Sigmoid colon (tissue), 7 donors: ENCODE measurements around the gene GSTCD. TPM values are rescaled to one million over a fixed set of nuclear protein-coding genes. Genes with fewer than 3 reads are reported as not detected.
"Not testable (repeated sequence)": the region's sequence is repeated elsewhere in the genome, so short reads cannot be mapped to it uniquely, and the experiment has no call there.

Experiments used
- DNase-seq: peaks from one replicate; pipeline ENCODE4 v3.0.0-alpha.2; 2019
- H3K27ac ChIP-seq, 4 donors: fragments of 200-600 bp; sonication (generic); one replicate each; pipeline ENCODE4 v1.5.1; 2016 to 2019; ENCODE audit warnings: mild to moderate bottlenecking in 1 of 4
- H3K27me3 ChIP-seq, 3 donors: fragments of 200-600 bp; sonication (generic); one replicate each; pipeline ENCODE4 v1.5.1; 2019; ENCODE audit warnings: mild to moderate bottlenecking in 1 of 3
- H3K36me3 ChIP-seq, 4 donors: fragments of 200-600 bp; sonication (generic); one replicate each; pipeline ENCODE4 v1.5.1; 2016 to 2019
- H3K4me1 ChIP-seq, 4 donors: fragments of 200-600 bp; sonication (generic); one replicate each; pipeline ENCODE4 v1.5.1; 2017 to 2019
- H3K4me3 ChIP-seq, 4 donors: fragments of 200-600 bp; sonication (generic); one replicate each; pipeline ENCODE4 v1.5.1; 2017 to 2019; ENCODE audit warnings: mild to moderate bottlenecking in 2 of 4, moderate library complexity in 1 of 4
- H3K9me3 ChIP-seq, 4 donors: fragments of 200-600 bp in 3 of 4; sonication (generic) in 3 of 4; one replicate each; pipeline versions ENCODE4 v1.5.1 to v1.6.1; 2013 to 2019
- EP300 ChIP-seq, 4 donors: sonication (generic); formaldehyde crosslinking; IDR thresholded peaks; one replicate each; pipeline ENCODE4 v1.6.1; 2017; ENCODE audit warnings: antibody characterized with exemption in 4 of 4
- POLR2A ChIP-seq, 2 donors: fragments of 450-650 bp; IDR thresholded peaks; one replicate each; pipeline ENCODE4 v1.6.1; 2016; ENCODE audit warnings: antibody characterized with exemption in 2 of 2, mild to moderate bottlenecking in 2 of 2, moderate library complexity in 2 of 2
- POLR2AphosphoS5 ChIP-seq, 4 donors: sonication (generic); formaldehyde crosslinking; IDR thresholded peaks; one replicate each; pipeline ENCODE4 v1.6.1; 2017; ENCODE audit warnings: antibody characterized with exemption in 4 of 4
- WGBS, 2 donors: extraction: QIAGEN DNeasy Blood & Tissue Kit; methylation state at CpG; one replicate each; pipeline ENCODE4 v1.1.7; 2013; 5-methylcytosine and 5-hydroxymethylcytosine counted together
- intact Hi-C: fragments of 100-400 bp; cut with DNase I; formaldehyde crosslinking; loops from one replicate; pipeline ENCODE4 v1.15.1; 2023
- polyA plus RNA-seq, 3 donors: library from polyadenylated mRNA; stranded (reverse); fragments of 200-250 nt; gene quantifications; one replicate each; pipeline ENCODE4 v1.2.3, GENCODE V29; 2013
- total RNA-seq, 4 donors: library from RNA; depleted of rRNA; stranded (reverse); fragments of >200 nt; gene quantifications; one replicate each; pipeline ENCODE4 v1.1.0, GENCODE V29; 2016
- TF ChIP-seq, protein P1 (sequence below), 4 experiments: fragments of 450-650 bp in 3 of 4; fragments of 200-600 bp in 1 of 4; IDR thresholded peaks; one replicate each; pipeline ENCODE4 v1.5.1; 2016 to 2019; ENCODE audit warnings: antibody characterized with exemption in 4 of 4, mild to moderate bottlenecking in 3 of 4, moderate library complexity in 2 of 4
- donor health status: healthy with polysubstance abuse.
- donor health status: Bipolar disorder and iron deficiency.
- donor health status: healthy.

Gene GSTCD
- total and polyA plus RNA-seq, 7 donors = 1.8 to 16.4 (median 5.8) TPM

DNA sequence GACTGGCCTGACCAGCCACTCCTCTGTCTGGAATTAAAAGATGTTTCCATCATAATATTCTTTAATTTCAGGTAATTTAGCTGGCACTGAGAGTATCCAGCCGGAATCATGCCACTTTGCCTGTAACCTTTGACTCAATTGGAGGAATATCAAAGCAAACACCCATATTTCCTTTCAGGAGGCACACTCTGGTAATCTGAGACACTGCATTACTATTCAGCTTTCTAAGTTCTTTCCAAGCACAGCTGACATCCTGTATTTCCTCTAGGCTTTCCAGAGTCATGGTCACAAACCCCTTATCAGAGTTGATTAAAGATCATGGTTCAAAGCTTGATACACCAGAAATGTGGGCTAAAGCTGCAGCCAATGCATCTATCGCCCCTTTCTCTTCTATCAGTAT, 29.4 kb upstream of the GSTCD start:
- WGBS, 2 donors = 21 to 72% methylated on average over 2 of the region's 2 CpGs
- intact Hi-C loops = no loop called here
- H3K4me3 ChIP-seq = no peak overlapping the region
- peaks cover 0 to 23% (median 6%) of the 10 kb centered on the region in 4 donors for H3K36me3 ChIP-seq
- no peak for DNase-seq
- no peaks in the 10 kb centered on the region for H3K4me1 ChIP-seq
- H3K9me3 ChIP-seq = no peaks in the 10 kb centered on the region
- H3K27me3 ChIP-seq = no peaks in the 10 kb centered on the region
- TF ChIP-seq POLR2AphosphoS5 (IDR thresholded peaks at IDR 0.05) = no peak
- TF ChIP-seq, protein P1, sequence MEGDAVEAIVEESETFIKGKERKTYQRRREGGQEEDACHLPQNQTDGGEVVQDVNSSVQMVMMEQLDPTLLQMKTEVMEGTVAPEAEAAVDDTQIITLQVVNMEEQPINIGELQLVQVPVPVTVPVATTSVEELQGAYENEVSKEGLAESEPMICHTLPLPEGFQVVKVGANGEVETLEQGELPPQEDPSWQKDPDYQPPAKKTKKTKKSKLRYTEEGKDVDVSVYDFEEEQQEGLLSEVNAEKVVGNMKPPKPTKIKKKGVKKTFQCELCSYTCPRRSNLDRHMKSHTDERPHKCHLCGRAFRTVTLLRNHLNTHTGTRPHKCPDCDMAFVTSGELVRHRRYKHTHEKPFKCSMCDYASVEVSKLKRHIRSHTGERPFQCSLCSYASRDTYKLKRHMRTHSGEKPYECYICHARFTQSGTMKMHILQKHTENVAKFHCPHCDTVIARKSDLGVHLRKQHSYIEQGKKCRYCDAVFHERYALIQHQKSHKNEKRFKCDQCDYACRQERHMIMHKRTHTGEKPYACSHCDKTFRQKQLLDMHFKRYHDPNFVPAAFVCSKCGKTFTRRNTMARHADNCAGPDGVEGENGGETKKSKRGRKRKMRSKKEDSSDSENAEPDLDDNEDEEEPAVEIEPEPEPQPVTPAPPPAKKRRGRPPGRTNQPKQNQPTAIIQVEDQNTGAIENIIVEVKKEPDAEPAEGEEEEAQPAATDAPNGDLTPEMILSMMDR (IDR thresholded peaks at IDR 0.05) = no peak
- TF ChIP-seq EP300 (IDR thresholded peaks at IDR 0.05) = no peak
- no peak for TF ChIP-seq POLR2A (IDR thresholded peaks at IDR 0.05)
- H3K27ac ChIP-seq = no peak overlapping the region

DNA sequence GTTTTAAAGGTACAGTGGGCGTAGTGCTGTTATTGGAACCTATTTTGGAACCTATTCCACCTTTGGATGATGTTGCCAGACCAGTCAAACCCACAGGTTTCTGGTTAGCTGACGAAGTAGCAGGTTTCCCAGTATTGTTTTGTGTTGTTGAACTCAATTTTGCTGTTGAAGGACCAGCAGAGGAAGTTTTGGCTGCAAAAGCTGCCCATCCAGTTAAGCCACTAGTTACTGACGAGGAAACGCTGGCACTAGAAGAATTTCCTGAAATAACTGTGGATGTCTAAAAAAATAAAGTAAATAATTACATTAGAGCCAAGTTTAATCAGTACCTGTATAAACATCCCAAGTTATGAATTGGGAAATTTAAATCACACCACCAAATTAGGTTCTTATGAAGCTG, 25.5 kb upstream of the GSTCD start:
- intact Hi-C loops = no loop called here
- H3K27ac ChIP-seq = no peak overlapping the region
- 26 to 72% methylated on average over 4 of the region's 4 CpGs for WGBS, 2 donors

DNA sequence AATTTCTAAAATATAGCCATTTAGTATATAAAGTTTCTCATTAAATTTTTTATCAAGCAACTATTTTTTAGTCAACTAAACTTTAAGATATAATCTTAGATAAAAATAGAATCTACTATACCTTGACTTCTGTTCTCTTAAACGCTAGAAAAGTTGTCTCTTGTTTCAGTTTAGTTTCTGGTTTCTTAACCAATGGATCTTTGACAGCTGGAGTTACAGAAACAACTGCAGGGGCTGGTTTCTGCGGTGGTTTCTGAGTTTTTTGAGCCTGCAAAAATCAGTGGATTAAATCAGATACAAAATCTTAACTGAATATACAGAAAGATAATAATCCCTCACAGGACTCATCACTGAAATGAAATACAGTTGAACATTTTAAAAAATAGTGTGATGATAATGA, 22.0 kb upstream of the GSTCD start:
- peaks cover 5 to 90% (median 18%) of the 10 kb centered on the region in 4 donors for H3K36me3 ChIP-seq
- intact Hi-C loops = no loop called here
- H3K27me3 ChIP-seq = no peaks in the 10 kb centered on the region

More for the DNA sequence above, 25.5 kb upstream of the GSTCD start:
- no peak for DNase-seq
- no peak overlapping the region for H3K4me3 ChIP-seq
- H3K4me1 ChIP-seq = no peaks in the 10 kb centered on the region
- H3K27me3 ChIP-seq = no peaks in the 10 kb centered on the region
- no peaks in the 10 kb centered on the region for H3K9me3 ChIP-seq
- peaks cover 5 to 56% (median 9%) of the 10 kb centered on the region in 4 donors for H3K36me3 ChIP-seq
- TF ChIP-seq, protein P1 (IDR thresholded peaks at IDR 0.05) = no peak
- TF ChIP-seq POLR2AphosphoS5 (IDR thresholded peaks at IDR 0.05) (no peak), EP300 (IDR thresholded peaks at IDR 0.05) (no peak), POLR2A (IDR thresholded peaks at IDR 0.05) (no peak)

DNA sequence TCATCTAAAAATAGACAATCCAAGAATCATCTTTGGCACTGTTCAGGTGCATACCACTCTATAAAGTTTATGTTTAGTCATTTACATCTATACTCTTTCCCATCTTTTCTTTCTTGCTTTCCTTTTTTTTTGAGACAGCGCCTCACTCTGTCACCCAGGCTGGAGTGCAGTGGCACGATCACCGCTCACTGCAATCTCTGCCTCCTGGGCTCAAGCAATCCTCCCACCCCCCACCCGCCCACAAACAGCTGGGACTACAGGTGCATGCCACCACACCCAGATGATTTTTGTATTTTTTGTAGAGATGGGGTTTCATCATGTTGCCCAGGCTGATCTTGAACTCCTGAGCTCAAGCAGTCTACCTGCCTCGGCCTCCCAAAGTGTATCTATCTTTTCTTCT, 13.8 kb upstream of the GSTCD start:
- 95 to 96% methylated on average over 5 of the region's 5 CpGs for WGBS, 2 donors
- DNase-seq, H3K27ac ChIP-seq, H3K4me3 ChIP-seq, H3K27me3 ChIP-seq, intact Hi-C loops, H3K4me1 ChIP-seq, H3K9me3 ChIP-seq: not testable (repeated sequence)
- H3K36me3 ChIP-seq = peaks cover 8 to 81% (median 12%) of the 10 kb centered on the region in 4 donors

More for the DNA sequence above, 22.0 kb upstream of the GSTCD start:
- Histone ChIP-seq H3K9me3 (no peaks in the 10 kb centered on the region), H3K4me3 (no peak overlapping the region), H3K4me1 (no peaks in the 10 kb centered on the region), H3K27ac (no peak overlapping the region)
- 91 to 92% methylated on average over 2 of the region's 2 CpGs for WGBS, 2 donors
- DNase-seq = no peak
- TF ChIP-seq, protein P1 (IDR thresholded peaks at IDR 0.05) = no peak
- TF ChIP-seq EP300 (IDR thresholded peaks at IDR 0.05) (no peak), POLR2AphosphoS5 (IDR thresholded peaks at IDR 0.05) (no peak), POLR2A (IDR thresholded peaks at IDR 0.05) (no peak)

DNA sequence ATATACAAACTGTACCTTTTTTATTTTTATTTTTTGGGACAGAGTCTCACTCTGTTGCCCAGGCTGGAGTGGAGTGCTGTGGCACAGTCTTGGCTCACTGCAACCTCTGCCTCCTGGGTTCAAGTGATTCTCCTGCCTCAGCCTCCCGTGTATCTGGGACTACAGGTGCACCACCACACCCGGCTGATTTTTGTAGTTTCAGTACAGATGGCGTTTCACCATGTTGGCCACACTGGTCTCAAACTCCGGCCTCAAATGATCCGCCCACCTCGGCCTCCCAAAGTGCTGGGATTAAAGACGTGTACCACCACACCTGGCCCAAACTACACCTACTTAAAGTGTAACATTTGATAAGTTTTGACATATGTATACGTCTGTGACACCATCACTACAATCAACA, 12.8 kb upstream of the GSTCD start:
- peaks cover 6 to 72% (median 11%) of the 10 kb centered on the region in 4 donors for H3K36me3 ChIP-seq
- not testable (repeated sequence) for H3K4me3 ChIP-seq

DNA sequence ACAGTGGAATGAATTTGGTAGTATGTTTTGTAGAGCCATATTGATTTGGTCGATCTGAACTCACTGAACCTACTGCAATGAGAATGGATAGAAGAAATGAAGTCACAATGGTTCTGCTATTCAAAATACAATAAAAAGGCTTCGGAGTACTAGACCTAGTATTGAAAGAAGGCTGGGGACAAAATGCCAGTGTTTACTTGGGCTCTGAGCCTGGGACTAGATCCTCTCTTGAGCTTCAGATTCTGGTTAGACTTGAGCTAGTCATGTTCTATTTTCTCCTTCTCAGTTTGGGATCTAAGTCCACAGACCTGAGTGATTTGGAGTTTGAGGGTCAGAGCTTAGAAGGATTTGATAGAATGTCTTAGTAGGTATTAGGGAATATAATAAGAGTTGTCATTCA, 10.0 kb upstream of the GSTCD start:
- Histone ChIP-seq H3K36me3 (peaks cover 6 to 46% (median 11%) of the 10 kb centered on the region in 4 donors), H3K27ac (no peak overlapping the region), H3K9me3 (no peaks in the 10 kb centered on the region), H3K27me3 (no peaks in the 10 kb centered on the region), H3K4me3 (no peak overlapping the region), H3K4me1 (no peaks in the 10 kb centered on the region)
- intact Hi-C loops = no loop called here
- no peak for DNase-seq
- 91 to 95% methylated on average over 2 of the region's 2 CpGs for WGBS, 2 donors
- TF ChIP-seq POLR2AphosphoS5 (IDR thresholded peaks at IDR 0.05) = no peak
- TF ChIP-seq POLR2A (IDR thresholded peaks at IDR 0.05) = no peak
- TF ChIP-seq, protein P1 (IDR thresholded peaks at IDR 0.05) = no peak
- TF ChIP-seq EP300 (IDR thresholded peaks at IDR 0.05) = no peak

More for the DNA sequence above, 12.8 kb upstream of the GSTCD start:
- H3K4me1 ChIP-seq, DNase-seq, H3K27me3 ChIP-seq, H3K9me3 ChIP-seq, intact Hi-C loops, H3K27ac ChIP-seq: not testable (repeated sequence)
- WGBS, 2 donors = 90 to 91% methylated on average over 8 of the region's 8 CpGs
